GM08714 (cell line): ENCODE results near the gene GRIA1.

ENCODE experiments used
- H3K4me3 ChIP-seq: fragments of 200-500 bp; sonication (Bioruptor generic); 2 replicates; pipeline ENCODE4 v1.5.1; 2014; ENCODE audit warnings: mild to moderate bottlenecking, low read length, inconsistent platforms
- ZNF274 ChIP-seq: IDR thresholded peaks from 2 replicates; pipeline ENCODE4 v1.6.1; 2012; ENCODE audit warnings: mild to moderate bottlenecking, low read depth, low read length

GRIA1 gene

GRCh38 chr5:153544706-153545105 is 54.2 kb downstream of the GRIA1 start:
- no peak overlapping the region for H3K4me3 ChIP-seq
- TF ChIP-seq ZNF274: no peak

- no peak overlapping the region for H3K4me3 ChIP-seq
- no peak for TF ChIP-seq ZNF274
Observed at GRCh38 chr5:153546566-153546965, 56.1 kb downstream of the GRIA1 start.

- no peak for TF ChIP-seq ZNF274
- H3K4me3 ChIP-seq: no peak overlapping the region
Observed at GRCh38 chr5:153551537-153552079, 61.1 kb downstream of the GRIA1 start.

GRCh38 chr5:153552886-153553285 is 62.4 kb downstream of the GRIA1 start:
- no peak overlapping the region for H3K4me3 ChIP-seq
- no peak for TF ChIP-seq ZNF274

GRCh38 chr5:153555420-153556114 is 65.1 kb downstream of the GRIA1 start:
- no peak for TF ChIP-seq ZNF274
- H3K4me3 ChIP-seq: no peak overlapping the region

GRCh38 chr5:153558957-153559356 is 68.5 kb downstream of the GRIA1 start:
- no peak for TF ChIP-seq ZNF274
- no peak overlapping the region for H3K4me3 ChIP-seq

- H3K4me3 ChIP-seq: no peak overlapping the region
- no peak for TF ChIP-seq ZNF274
Observed at GRCh38 chr5:153559926-153560325, 69.5 kb downstream of the GRIA1 start.

- TF ChIP-seq ZNF274: no peak
- no peak overlapping the region for H3K4me3 ChIP-seq
Observed at GRCh38 chr5:153562189-153562588, 71.7 kb downstream of the GRIA1 start.

GRCh38 chr5:153565822-153566221 is 75.4 kb downstream of the GRIA1 start:
- TF ChIP-seq ZNF274: no peak

GRCh38 chr5:153569036-153569435 is 78.6 kb downstream of the GRIA1 start:
- H3K4me3 ChIP-seq: no peak overlapping the region
- no peak for TF ChIP-seq ZNF274

More at GRCh38 chr5:153565822-153566221, 75.4 kb downstream of the GRIA1 start:
- H3K4me3 ChIP-seq: no peak overlapping the region

- TF ChIP-seq ZNF274: no peak
- no peak overlapping the region for H3K4me3 ChIP-seq
Observed at GRCh38 chr5:153571162-153571561, 80.7 kb downstream of the GRIA1 start.

GRCh38 chr5:153572411-153573145 is 82.1 kb downstream of the GRIA1 start:
- no peak for TF ChIP-seq ZNF274
- H3K4me3 ChIP-seq: no peak overlapping the region

GRCh38 chr5:153573326-153574033 is 83.0 kb downstream of the GRIA1 start:
- H3K4me3 ChIP-seq: no peak overlapping the region
- no peak for TF ChIP-seq ZNF274

- TF ChIP-seq ZNF274: no peak
- H3K4me3 ChIP-seq: no peak overlapping the region
Observed at GRCh38 chr5:153584126-153584959, 93.9 kb downstream of the GRIA1 start.
